Endothelial cell of umbilical vein (primary cell): ENCODE measurements around the gene BEST2.

ENCODE experiments used
- EZH2 ChIP-seq: IDR thresholded peaks from 2 replicates; pipeline ENCODE4 v1.6.1; 2012; ENCODE audit warnings: borderline replicate concordance, low read depth, mild to moderate bottlenecking, moderate library complexity, low read length, inconsistent platforms; ENCODE audit not compliant: severe bottlenecking
- FOS ChIP-seq: IDR thresholded peaks from 2 replicates; pipeline ENCODE4 v1.6.1; 2011; ENCODE audit warnings: mild to moderate bottlenecking, low read length, moderate library complexity, borderline replicate concordance; ENCODE audit not compliant: insufficient read depth
- JUN ChIP-seq: IDR thresholded peaks from 2 replicates; pipeline ENCODE4 v1.6.1; 2011; ENCODE audit warnings: borderline replicate concordance, low read depth; ENCODE audit not compliant: insufficient read length, insufficient read depth
- MYC ChIP-seq: IDR thresholded peaks from one replicate; pipeline ENCODE4 v1.6.1; 2011; ENCODE audit warnings: mild to moderate bottlenecking, low read depth, low read length
- POLR2A ChIP-seq: IDR thresholded peaks from 2 replicates; pipeline ENCODE4 v1.6.1; 2012; ENCODE audit warnings: low read depth, mild to moderate bottlenecking, control low read depth, low read length
- POLR2AphosphoS5 ChIP-seq: IDR thresholded peaks from 2 replicates; pipeline ENCODE4 v1.6.1; 2012; ENCODE audit warnings: low read depth, mild to moderate bottlenecking, control low read depth, low read length, moderate library complexity; ENCODE audit not compliant: insufficient read depth
- TF ChIP-seq, protein P1 (sequence below), 2 donors: IDR thresholded peaks; 1 replicate in 1 of 2; 2 replicates in 1 of 2; pipeline ENCODE4 v1.5.1; 2011; ENCODE audit warnings: low read length in 2 of 2, mild to moderate bottlenecking in 2 of 2, moderate library complexity in 2 of 2, control low read depth in 1 of 2, inconsistent platforms in 1 of 2, low read depth in 1 of 2; ENCODE audit not compliant: insufficient read depth in 1 of 2; ENCODE audit errors: extremely low read depth in 1 of 2
- TF ChIP-seq, protein P2 (sequence below): IDR thresholded peaks from 2 replicates; pipeline ENCODE4 v1.6.1; 2011; ENCODE audit not compliant: insufficient read depth, insufficient read length

DNA sequence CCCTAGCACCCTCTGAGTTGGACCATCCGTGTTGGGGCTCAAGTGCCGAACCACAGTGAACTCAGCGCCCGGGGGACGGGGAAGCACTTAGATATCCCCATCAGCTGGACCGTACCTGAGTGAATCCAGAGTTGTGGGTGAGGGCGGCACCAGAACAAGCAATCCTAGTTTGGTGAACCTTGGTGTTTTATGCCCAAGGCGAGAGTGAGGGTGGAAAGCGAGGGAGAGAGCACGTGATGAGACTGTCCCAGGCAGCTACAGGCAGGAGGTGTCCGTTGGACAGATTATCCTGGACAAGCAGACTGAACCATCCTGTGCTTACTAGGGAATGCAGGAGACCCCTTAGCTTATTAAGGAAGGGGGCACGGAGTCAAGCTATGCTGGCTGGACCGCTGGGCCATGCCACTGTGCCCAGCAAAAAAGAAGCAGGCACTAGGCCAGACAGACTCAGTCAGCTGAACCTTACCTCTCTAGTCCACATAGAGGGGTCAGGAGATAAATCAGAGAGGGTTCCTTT is 13.7 kb upstream of the BEST2 start:
- TF ChIP-seq, protein P1, sequence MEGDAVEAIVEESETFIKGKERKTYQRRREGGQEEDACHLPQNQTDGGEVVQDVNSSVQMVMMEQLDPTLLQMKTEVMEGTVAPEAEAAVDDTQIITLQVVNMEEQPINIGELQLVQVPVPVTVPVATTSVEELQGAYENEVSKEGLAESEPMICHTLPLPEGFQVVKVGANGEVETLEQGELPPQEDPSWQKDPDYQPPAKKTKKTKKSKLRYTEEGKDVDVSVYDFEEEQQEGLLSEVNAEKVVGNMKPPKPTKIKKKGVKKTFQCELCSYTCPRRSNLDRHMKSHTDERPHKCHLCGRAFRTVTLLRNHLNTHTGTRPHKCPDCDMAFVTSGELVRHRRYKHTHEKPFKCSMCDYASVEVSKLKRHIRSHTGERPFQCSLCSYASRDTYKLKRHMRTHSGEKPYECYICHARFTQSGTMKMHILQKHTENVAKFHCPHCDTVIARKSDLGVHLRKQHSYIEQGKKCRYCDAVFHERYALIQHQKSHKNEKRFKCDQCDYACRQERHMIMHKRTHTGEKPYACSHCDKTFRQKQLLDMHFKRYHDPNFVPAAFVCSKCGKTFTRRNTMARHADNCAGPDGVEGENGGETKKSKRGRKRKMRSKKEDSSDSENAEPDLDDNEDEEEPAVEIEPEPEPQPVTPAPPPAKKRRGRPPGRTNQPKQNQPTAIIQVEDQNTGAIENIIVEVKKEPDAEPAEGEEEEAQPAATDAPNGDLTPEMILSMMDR (IDR thresholded peaks at IDR 0.05; ENCODE audit: extremely low read depth in 1 of 2, insufficient read depth in 1 of 2, low read depth in 1 of 2, low read length in 2 of 2) = no peak
- TF ChIP-seq EZH2 (no peak), POLR2A (no peak), POLR2AphosphoS5 (no peak), MYC (no peak), JUN (no peak), FOS (no peak)
- TF ChIP-seq, protein P2, sequence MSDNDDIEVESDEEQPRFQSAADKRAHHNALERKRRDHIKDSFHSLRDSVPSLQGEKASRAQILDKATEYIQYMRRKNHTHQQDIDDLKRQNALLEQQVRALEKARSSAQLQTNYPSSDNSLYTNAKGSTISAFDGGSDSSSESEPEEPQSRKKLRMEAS = no peak
